Activated CD4-positive, alpha-beta T cell treated with anti-CD3 and anti-CD28 coated beads, Interleukin-2, Interleukin-6, amounts not matched to agents 100 ng/mL and 50 ng/mL, durations not matched to agents 16 hours and 8 hours (primary cell): ENCODE measurements around the gene TRIM38.

Source experiments
- DNase-seq: peaks from one replicate; pipeline ENCODE4 v3.0.0-alpha.2; 2020

The TRIM38 gene

GRCh38 chr6:26028746-26029569, 66.4 kb downstream of the TRIM38 start:
- no peak for DNase-seq

DNA sequence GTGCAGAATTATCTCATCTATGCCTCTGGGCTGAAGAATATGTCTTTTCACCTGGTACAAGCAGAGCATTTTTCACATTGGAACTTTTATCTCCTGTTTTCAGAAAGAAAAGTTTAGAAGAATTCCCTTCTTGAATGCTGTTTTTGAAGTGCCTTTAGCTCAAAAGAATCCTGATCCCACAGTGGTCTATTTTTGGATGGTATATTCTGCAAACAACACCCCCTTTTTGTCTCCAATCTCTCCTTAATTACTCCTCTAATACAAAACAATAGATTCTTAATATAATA, 66.9 kb downstream of the TRIM38 start:
- no peak for DNase-seq

DNA sequence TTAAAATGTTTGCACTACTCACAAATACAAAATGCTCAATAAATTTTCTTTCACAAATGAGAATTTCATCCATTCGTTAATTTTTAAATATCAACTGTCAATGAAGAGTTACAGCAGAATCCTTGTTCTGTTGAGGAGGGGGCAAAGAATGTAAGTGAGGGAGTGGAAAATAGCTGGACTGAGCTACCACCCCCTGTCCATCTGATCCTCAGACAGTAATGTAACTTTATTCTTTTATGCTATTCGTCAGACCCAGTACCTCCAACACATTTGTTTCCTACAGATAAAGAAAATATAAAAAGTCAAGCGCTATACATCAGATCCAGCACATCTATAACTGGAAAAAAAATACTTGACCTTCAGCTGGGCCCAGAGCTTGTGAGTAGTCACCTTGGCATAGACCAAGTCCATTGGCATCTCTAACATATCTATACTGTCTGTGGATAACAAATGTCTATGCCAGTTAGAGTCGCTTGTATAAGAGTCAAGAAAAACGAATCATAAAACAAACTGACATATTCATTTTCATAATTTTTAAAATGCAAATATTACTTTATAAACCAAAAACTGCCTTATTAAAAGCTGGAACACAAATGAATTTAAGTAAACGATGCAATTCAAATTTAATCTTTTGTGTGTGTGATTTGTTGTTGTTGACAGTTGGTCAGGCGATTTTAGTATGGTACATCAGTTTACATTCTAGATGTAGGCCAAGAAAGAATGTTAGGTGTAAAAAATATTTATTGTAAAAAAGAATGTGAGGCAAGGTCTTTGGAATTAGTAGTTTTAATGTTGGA, 67.5 kb downstream of the TRIM38 start:
- DNase-seq, result no peak

- peak; percentile 45 for DNase-seq
Measured at GRCh38 chr6:26030716-26031115, 68.1 kb downstream of the TRIM38 start.

GRCh38 chr6:26031151-26031594, 68.6 kb downstream of the TRIM38 start:
- DNase-seq, result no peak

GRCh38 chr6:26031595-26032339, 69.2 kb downstream of the TRIM38 start:
- peak; percentile 97 for DNase-seq

GRCh38 chr6:26032340-26033084, 69.9 kb downstream of the TRIM38 start:
- peak; percentile 65 for DNase-seq

- DNase-seq, result peak; percentile 92
Measured at GRCh38 chr6:26033085-26033940, 70.7 kb downstream of the TRIM38 start.

GRCh38 chr6:26033941-26034354, 71.3 kb downstream of the TRIM38 start:
- peak; percentile 59 for DNase-seq

DNA sequence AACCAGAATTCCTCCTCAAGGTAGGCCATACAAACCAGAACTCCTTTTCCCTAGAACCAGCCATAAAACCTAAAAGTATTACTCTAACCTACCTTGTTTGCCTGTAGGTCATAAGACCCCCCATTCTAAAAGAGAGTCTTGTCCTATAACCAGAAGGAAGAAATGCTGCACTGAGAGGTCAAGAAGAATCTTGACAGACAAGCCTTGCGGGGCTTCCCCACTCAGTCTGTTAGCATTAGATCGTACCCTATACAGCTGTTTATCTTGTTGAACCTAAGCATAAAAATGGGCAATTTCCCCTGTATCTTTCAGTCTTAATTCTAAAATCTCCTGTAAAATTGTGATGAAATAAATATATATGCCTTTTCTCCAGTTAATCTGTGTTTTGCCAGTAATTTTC, 72.3 kb downstream of the TRIM38 start:
- no peak for DNase-seq
